GM18505 (cell line): ENCODE data around the gene GPR135.

ENCODE experiments used
- ATAC-seq: cut with Tn5 transposase; IDR thresholded peaks from one replicate; pipeline ENCODE4 v1.9.1; 2021; ENCODE audit not compliant: unreplicated experiment
- POLR2A ChIP-seq: IDR thresholded peaks from 4 replicates; pipeline ENCODE4 v1.6.1; 2011; ENCODE audit warnings: borderline replicate concordance; ENCODE audit not compliant: insufficient read depth, insufficient read length; ENCODE audit errors: extremely low read depth

Gene GPR135

GRCh38 chr14:59465316-59466135 lies at the start of gene GPR135:
TSS of gene GPR135 (minus strand) at chr14:59465380. CDS start at chr14:59465226, 154 bp downstream.
- TF ChIP-seq POLR2A, result no peak
- peak; percentile 29 for ATAC-seq

- ATAC-seq, result no peak
- no peak for TF ChIP-seq POLR2A
These were observed 46.9 kb upstream of the GPR135 start for GRCh38 chr14:59511916-59512575.

- TF ChIP-seq POLR2A, result no peak
- ATAC-seq, result no peak
These were observed 45.8 kb upstream of the GPR135 start for GRCh38 chr14:59510966-59511365.

GRCh38 chr14:59510001-59510400 lies 44.8 kb upstream of the GPR135 start:
- no peak for TF ChIP-seq POLR2A
- ATAC-seq, result no peak

- ATAC-seq, result no peak
- TF ChIP-seq POLR2A, result no peak
These were observed 43.9 kb upstream of the GPR135 start for GRCh38 chr14:59509101-59509500.

GRCh38 chr14:59507752-59508103 lies 42.5 kb upstream of the GPR135 start:
- TF ChIP-seq POLR2A, result no peak
- no peak for ATAC-seq

- ATAC-seq, result peak; percentile 82
- TF ChIP-seq POLR2A, result no peak
These were observed 42.0 kb upstream of the GPR135 start for GRCh38 chr14:59507063-59507751.

GRCh38 chr14:59503256-59503655 lies 38.1 kb upstream of the GPR135 start:
- ATAC-seq, result no peak
- no peak for TF ChIP-seq POLR2A

GRCh38 chr14:59500732-59501131 lies 35.6 kb upstream of the GPR135 start:
- ATAC-seq, result no peak
- no peak for TF ChIP-seq POLR2A

- ATAC-seq, result no peak
- no peak for TF ChIP-seq POLR2A
These were observed 27.2 kb upstream of the GPR135 start for GRCh38 chr14:59492384-59492783.

GRCh38 chr14:59490756-59491155 lies 25.6 kb upstream of the GPR135 start:
- TF ChIP-seq POLR2A, result no peak
- ATAC-seq, result no peak

GRCh38 chr14:59484639-59485175 lies 19.5 kb upstream of the GPR135 start:
- TF ChIP-seq POLR2A, result no peak
- peak; percentile 48 for ATAC-seq
